ENCODE results near the gene C3orf20.

C3orf20 gene

DNA sequence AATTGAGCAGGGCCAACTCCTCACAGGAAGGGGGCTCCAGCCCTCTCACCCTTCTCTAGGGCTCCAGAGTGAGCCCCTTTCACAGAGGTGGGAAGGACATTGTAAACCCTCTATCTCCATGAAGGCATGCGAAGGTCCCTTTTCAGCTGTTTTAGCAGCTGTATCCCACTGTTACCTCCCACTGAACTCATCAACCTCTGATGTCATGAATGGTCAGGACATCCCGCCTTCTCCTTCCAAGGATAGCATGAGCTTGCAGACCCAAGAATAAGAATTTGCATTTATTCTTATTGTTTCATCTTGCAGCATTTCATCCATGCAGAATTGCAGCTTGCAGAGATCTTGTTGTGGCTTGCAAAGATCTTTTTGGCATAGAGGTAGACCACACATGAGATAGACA lies 119.5 kb downstream of the C3orf20 start:
- TF ChIP-seq CTCF (IDR thresholded peaks at IDR 0.05): no peak
- intact Hi-C loops (cut with DNase I; ENCODE audit: low total_unique reads): loop anchor here (5.0 kb wide), 1 partner anchor 128 kb away; no protein-coding TSS in a partner anchor
- H3K4me1 ChIP-seq: peaks cover 0 to 10% (median 4%) of the 10 kb centered on the region in 4 donors
- H3K4me3 ChIP-seq: no peak overlapping the region
- no peaks in the 10 kb centered on the region for H3K9me3 ChIP-seq
- no peak overlapping the region for H3K27ac ChIP-seq
- no peaks in the 10 kb centered on the region for H3K36me3 ChIP-seq
- H3K27me3 ChIP-seq: no peaks in the 10 kb centered on the region
- no peak for DNase-seq

DNA sequence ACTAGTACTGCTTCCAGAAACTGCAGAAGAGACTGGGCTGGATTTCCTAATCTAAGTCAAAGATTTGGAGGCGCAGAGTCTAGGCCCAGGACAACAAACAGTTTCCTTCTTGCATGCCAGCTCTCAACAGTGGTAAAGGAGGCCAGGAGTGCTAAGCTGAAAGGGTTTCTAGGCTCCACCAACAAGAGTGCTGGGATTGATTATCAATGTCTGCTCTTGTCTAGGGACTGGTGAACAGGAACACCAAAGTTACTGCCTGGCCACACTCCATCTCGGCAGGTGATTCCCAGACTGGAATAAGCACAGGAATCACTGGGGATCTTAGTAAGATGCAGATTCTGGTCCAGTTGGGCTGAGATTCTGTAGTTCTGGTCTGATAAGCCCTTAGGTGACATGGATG lies 121.1 kb downstream of the C3orf20 start:
- Histone ChIP-seq H3K27ac (no peak overlapping the region), H3K36me3 (no peaks in the 10 kb centered on the region), H3K4me3 (no peak overlapping the region), H3K4me1 (peaks cover 0 to 10% (median 4%) of the 10 kb centered on the region in 4 donors), H3K9me3 (no peaks in the 10 kb centered on the region), H3K27me3 (no peaks in the 10 kb centered on the region)
- intact Hi-C loops (cut with DNase I; ENCODE audit: low total_unique reads): no loop called here
- TF ChIP-seq CTCF (IDR thresholded peaks at IDR 0.05): no peak
- peak in 1 of 2 donors; percentile 60 for DNase-seq

DNA sequence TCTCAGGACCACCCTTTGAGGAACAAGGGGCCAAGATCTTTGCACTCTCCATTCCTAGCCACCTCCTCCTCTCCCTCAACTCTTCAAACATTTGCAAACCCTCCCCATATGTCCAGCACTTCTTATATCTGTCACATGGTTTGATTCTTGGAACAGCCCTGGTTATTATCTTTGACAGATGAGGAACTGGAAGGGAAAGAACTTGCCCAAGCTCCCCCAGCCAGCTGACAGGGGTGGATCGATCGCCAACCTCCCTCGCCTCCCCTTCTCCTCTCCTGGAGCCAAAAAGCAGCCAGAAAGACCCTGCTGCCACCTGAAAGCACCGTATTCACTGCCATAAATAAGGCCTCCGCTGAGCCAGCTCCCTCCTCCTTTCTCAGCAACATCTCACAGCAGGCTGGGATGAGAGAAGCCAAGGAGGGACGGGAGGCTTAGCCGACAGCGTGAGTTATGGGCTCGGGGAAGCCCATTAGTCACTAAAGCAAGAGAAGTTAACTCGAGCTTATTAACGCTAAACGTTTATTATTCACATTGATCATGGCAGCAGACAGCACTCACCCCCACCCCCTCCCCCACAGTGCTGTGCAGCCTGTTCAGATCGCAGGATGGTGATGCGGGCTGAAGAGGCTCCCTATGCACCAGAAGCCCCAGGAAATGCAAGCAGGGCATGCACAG lies 121.6 kb downstream of the C3orf20 start:
- H3K27ac ChIP-seq: no peak overlapping the region
- peak in 1 of 2 donors; percentile 34 for DNase-seq
- intact Hi-C loops (cut with DNase I; ENCODE audit: low total_unique reads): no loop called here

GRCh38 chr3:14797731-14798130 lies 122.8 kb downstream of the C3orf20 start:
- Histone ChIP-seq H3K27me3 (no peaks in the 10 kb centered on the region), H3K27ac (no peak overlapping the region), H3K4me1 (peaks cover 0 to 8% (median 3%) of the 10 kb centered on the region in 4 donors), H3K36me3 (no peaks in the 10 kb centered on the region), H3K9me3 (no peaks in the 10 kb centered on the region), H3K4me3 (no peak overlapping the region)
- intact Hi-C loops (cut with DNase I; ENCODE audit: low total_unique reads): no loop called here
- no peak for TF ChIP-seq CTCF (IDR thresholded peaks at IDR 0.05)
- peak in 1 of 2 donors; percentile 46 for DNase-seq

More for the DNA sequence above, 121.6 kb downstream of the C3orf20 start:
- Histone ChIP-seq H3K36me3 (no peaks in the 10 kb centered on the region), H3K9me3 (no peaks in the 10 kb centered on the region), H3K4me1 (peaks cover 0 to 10% (median 4%) of the 10 kb centered on the region in 4 donors), H3K27me3 (no peaks in the 10 kb centered on the region), H3K4me3 (no peak overlapping the region)
- no peak for TF ChIP-seq CTCF (IDR thresholded peaks at IDR 0.05)

DNA sequence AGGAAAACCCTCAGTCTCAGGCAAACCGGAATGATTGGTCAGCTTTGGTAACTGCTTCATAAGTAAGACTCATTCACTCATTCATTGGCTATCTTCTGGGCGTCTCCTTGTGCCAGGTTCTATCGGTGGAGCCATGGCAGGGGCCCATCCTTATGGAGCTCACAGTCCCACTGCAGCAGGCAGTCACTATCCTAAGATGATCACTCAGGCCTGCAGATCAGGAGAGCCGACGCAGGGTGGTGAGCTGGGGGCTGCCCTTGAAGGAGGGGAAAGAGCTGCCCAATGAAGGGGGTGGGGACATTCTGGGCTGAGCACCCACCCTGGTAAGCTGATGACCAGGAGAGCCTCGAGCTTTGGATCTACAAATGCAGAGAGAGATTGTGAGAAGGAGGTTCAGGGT lies 123.3 kb downstream of the C3orf20 start:
- Histone ChIP-seq H3K36me3 (no peaks in the 10 kb centered on the region), H3K9me3 (no peaks in the 10 kb centered on the region), H3K27ac (no peak overlapping the region), H3K27me3 (no peaks in the 10 kb centered on the region), H3K4me1 (peaks cover 0 to 5% (median under 1%) of the 10 kb centered on the region in 4 donors), H3K4me3 (no peak overlapping the region)
- DNase-seq: peak in 1 of 2 donors; percentile 44
- intact Hi-C loops (cut with DNase I; ENCODE audit: low total_unique reads): no loop called here
- TF ChIP-seq CTCF (IDR thresholded peaks at IDR 0.05): no peak

All from tibial artery (tissue), 4 donors.